Peyer's patch (tissue), 4 donors: ENCODE measurements around the gene DISP3. TPM values are rescaled to one million over a fixed set of nuclear protein-coding genes. Genes with fewer than 3 reads are reported as not detected.

Experiments
- DNase-seq, 3 donors: peaks; one replicate each; pipeline ENCODE4 v3.0.0-alpha.2; 2017 to 2019
- H3K27ac ChIP-seq, 4 donors: fragments of 200-600 bp; sonication (generic); one replicate each; pipeline ENCODE4 v1.5.1; 2016 to 2019
- H3K27me3 ChIP-seq, 2 donors: fragments of 200-600 bp; sonication (generic); one replicate each; pipeline ENCODE4 v1.5.1; 2019
- H3K36me3 ChIP-seq, 3 donors: fragments of 200-600 bp; sonication (generic); one replicate each; pipeline ENCODE4 v1.5.1; 2016 to 2019
- H3K4me1 ChIP-seq, 4 donors: fragments of 200-600 bp; sonication (generic); one replicate each; pipeline ENCODE4 v1.5.1; 2016 to 2019
- H3K4me3 ChIP-seq, 4 donors: fragments of 200-600 bp; sonication (generic); 1 replicate in 3 of 4; 2 replicates in 1 of 4; pipeline ENCODE4 v1.5.1; 2016 to 2019; ENCODE audit warnings: mild to moderate bottlenecking in 1 of 4
- H3K9me3 ChIP-seq, 4 donors: fragments of 200-600 bp; sonication (generic); one replicate each; pipeline ENCODE4 v1.5.1; 2016 to 2019; ENCODE audit warnings: mild to moderate bottlenecking in 1 of 4
- POLR2A ChIP-seq, 2 donors: fragments of 450-650 bp; IDR thresholded peaks; one replicate each; pipeline ENCODE4 v1.5.1; 2017; ENCODE audit warnings: antibody characterized with exemption in 2 of 2, mild to moderate bottlenecking in 2 of 2, moderate library complexity in 2 of 2
- total RNA-seq, 4 donors: library from RNA; depleted of rRNA; stranded (reverse); fragments of >200 nt; gene quantifications; one replicate each; pipeline ENCODE4 v1.1.0, GENCODE V29; 2016
- TF ChIP-seq, protein P1 (sequence below), 6 experiments: fragments of 450-650 bp in 4 of 6; fragments of 200-600 bp in 2 of 6; sonication (generic) in 1 of 6; IDR thresholded peaks; one replicate each; pipeline ENCODE4 v1.5.1; 2017 to 2019; ENCODE audit warnings: antibody characterized with exemption in 6 of 6, mild to moderate bottlenecking in 3 of 6, moderate library complexity in 1 of 6

The DISP3 gene
- total RNA-seq, 4 donors from 2014 or later, result 0.54 to 2.4 (median 1.8) TPM; not detected in 1

DNA sequence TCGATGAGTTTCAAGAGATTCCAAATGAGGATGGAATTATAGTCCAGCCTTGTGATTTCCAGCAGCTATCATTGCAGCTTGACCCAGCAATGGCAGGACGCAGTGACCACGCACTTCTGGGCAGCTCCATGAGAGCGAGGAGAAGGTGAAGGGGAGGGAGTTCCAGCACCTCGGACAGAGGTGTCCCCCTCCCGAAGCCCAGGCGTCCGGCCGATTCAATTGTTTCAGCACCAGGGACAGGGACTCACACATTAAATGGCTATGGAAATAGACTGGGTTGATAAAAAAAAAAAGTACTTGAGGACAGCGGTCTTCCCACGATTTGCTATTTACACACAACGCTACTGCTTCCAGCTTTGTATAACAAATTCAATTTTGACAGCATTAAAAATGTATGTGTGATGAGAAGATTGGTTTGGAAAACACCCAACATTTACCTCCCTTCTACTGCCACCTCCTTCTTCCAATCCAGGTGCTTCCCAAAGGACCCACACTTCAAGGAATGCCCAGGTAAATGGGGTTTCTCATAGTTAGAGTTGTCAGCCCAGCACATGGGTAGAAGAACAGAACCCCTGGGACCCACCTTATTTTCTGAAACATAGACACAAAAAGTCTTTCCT, 71.8 kb downstream of the DISP3 start:
- no peak for DNase-seq
- no peaks in the 10 kb centered on the region for H3K9me3 ChIP-seq
- no peak overlapping the region for H3K4me3 ChIP-seq
- H3K27me3 ChIP-seq, result no peaks in the 10 kb centered on the region
- H3K36me3 ChIP-seq, result no peaks in the 10 kb centered on the region
- H3K4me1 ChIP-seq, result no peaks in the 10 kb centered on the region
- H3K27ac ChIP-seq, result no peak overlapping the region
- TF ChIP-seq, protein P1, sequence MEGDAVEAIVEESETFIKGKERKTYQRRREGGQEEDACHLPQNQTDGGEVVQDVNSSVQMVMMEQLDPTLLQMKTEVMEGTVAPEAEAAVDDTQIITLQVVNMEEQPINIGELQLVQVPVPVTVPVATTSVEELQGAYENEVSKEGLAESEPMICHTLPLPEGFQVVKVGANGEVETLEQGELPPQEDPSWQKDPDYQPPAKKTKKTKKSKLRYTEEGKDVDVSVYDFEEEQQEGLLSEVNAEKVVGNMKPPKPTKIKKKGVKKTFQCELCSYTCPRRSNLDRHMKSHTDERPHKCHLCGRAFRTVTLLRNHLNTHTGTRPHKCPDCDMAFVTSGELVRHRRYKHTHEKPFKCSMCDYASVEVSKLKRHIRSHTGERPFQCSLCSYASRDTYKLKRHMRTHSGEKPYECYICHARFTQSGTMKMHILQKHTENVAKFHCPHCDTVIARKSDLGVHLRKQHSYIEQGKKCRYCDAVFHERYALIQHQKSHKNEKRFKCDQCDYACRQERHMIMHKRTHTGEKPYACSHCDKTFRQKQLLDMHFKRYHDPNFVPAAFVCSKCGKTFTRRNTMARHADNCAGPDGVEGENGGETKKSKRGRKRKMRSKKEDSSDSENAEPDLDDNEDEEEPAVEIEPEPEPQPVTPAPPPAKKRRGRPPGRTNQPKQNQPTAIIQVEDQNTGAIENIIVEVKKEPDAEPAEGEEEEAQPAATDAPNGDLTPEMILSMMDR (IDR thresholded peaks at IDR 0.05), result no peak
- TF ChIP-seq POLR2A (IDR thresholded peaks at IDR 0.05), result no peak

DNA sequence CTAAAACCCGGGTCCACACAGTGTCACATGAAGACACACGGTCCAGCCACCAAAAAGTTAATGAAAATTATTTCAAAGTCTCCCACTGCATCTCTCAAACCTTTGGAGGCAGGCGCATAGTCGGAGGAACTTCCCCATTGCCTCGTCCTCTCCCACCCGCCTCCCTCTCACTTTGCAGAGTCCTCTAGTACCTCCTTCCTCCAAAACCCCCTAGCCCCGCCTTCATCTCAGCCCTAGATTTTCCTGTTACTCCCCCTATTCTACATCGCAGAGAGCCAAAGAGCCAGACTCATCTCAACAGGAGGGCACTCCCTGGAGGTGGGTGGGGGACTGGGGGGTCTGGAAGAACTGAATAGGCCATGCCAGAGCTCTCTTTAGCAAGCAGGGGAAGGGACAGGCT, 79.3 kb downstream of the DISP3 start:
- no peak for DNase-seq
- Histone ChIP-seq H3K4me3 (no peak overlapping the region), H3K27me3 (no peaks in the 10 kb centered on the region), H3K9me3 (no peaks in the 10 kb centered on the region), H3K36me3 (no peaks in the 10 kb centered on the region), H3K27ac (no peak overlapping the region), H3K4me1 (no peaks in the 10 kb centered on the region)
- TF ChIP-seq, protein P1 (IDR thresholded peaks at IDR 0.05), result no peak
- TF ChIP-seq POLR2A (IDR thresholded peaks at IDR 0.05), result no peak

DNA sequence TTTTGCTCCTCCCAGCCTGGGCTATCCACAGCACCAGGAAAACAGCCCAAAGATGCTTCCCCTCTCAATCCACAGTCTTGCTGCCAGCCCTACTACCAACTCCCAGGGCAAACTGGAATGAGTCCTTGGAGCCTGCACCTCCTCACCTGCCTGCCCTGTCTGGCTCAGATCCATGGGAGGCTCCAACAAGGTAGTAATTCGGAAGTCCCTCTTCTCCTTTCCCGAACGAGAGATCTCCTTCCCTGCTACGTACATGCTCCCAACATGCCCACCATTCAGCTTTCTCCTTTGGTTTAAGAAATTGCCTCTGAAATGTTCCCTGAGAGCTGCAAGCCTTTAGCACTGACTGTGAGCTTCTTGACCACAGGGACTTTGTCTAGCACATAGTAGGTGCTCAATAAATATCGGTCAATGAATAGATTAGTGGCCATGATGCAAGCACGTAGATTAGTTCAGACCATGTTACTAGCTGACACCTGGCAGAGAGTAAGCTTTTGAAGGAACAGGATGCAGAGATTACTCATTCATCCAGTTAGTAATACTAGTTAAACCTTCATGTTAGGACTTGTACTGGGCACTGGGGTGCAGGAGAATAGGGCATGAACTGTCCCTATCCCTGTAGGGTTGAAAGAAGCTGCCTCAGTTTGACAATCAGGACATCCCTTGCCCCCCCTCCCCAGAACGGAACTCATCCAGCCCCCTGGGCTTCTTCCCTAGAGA, 80.1 kb downstream of the DISP3 start:
- Histone ChIP-seq H3K36me3 (no peaks in the 10 kb centered on the region), H3K4me3 (no peak overlapping the region), H3K27me3 (no peaks in the 10 kb centered on the region), H3K4me1 (no peaks in the 10 kb centered on the region), H3K9me3 (no peaks in the 10 kb centered on the region), H3K27ac (no peak overlapping the region)
- no peak for DNase-seq
- TF ChIP-seq POLR2A (IDR thresholded peaks at IDR 0.05), result no peak
- TF ChIP-seq, protein P1 (IDR thresholded peaks at IDR 0.05), result no peak

DNA sequence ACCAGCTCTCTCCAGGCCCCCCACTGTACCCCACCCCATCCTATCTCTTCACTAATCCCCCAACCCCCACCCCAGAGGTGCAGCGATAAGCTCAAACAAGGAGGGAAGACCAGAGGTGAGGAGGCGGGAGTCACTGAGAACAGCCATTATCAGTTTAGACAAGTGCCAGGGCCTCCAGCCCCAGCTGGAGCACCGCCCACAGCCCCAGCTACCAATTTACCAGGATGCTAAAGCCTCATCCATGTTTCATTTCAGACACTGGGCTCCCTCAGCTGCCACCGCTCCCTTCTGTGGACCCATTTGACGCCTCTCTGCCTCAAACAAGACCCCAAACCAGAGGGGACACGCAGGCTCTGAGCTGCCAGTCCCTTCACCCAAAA, 80.6 kb downstream of the DISP3 start:
- Histone ChIP-seq H3K9me3 (no peaks in the 10 kb centered on the region), H3K4me1 (no peaks in the 10 kb centered on the region), H3K36me3 (no peaks in the 10 kb centered on the region), H3K27ac (no peak overlapping the region), H3K4me3 (no peak overlapping the region), H3K27me3 (no peaks in the 10 kb centered on the region)
- no peak for TF ChIP-seq POLR2A (IDR thresholded peaks at IDR 0.05)
- TF ChIP-seq, protein P1 (IDR thresholded peaks at IDR 0.05), result no peak
- DNase-seq, result no peak

DNA sequence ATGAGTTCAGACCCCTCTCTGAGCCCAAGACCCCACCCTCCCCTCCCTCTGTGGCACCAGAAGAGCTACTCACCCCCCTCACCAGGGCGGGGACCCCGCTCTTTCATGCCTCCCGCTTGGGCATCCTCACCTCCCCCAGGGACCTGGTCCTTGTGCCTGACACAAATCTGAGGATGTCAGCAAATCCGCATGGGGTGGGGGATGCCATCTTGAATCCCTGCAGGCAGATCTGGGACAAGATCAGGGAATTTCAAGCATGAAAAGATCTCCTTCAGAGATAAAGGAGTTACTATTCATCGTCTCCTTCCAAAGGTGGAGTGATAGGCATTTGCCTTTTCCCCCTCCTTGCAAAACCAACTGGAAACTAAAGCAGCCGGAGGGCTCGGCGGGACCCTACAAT, 81.1 kb downstream of the DISP3 start:
- H3K27me3 ChIP-seq, result no peaks in the 10 kb centered on the region
- H3K27ac ChIP-seq, result no peak overlapping the region
- no peak for DNase-seq
- H3K4me1 ChIP-seq, result no peaks in the 10 kb centered on the region
- H3K36me3 ChIP-seq, result no peaks in the 10 kb centered on the region
- H3K9me3 ChIP-seq, result no peaks in the 10 kb centered on the region
- H3K4me3 ChIP-seq, result no peak overlapping the region
- no peak for TF ChIP-seq POLR2A (IDR thresholded peaks at IDR 0.05)
- TF ChIP-seq, protein P1 (IDR thresholded peaks at IDR 0.05), result no peak
